ENCODE results near the gene SLC47A1. TPM values are rescaled to one million over a fixed set of nuclear protein-coding genes. Genes with fewer than 3 reads are reported as not detected.

Gene SLC47A1
- total and polyA plus RNA-seq, 2 of the 13 experiments (the other 11 are each of a cell fraction or from before 2014, with no cell fraction given): 42.1 to 67.5 TPM

DNA sequence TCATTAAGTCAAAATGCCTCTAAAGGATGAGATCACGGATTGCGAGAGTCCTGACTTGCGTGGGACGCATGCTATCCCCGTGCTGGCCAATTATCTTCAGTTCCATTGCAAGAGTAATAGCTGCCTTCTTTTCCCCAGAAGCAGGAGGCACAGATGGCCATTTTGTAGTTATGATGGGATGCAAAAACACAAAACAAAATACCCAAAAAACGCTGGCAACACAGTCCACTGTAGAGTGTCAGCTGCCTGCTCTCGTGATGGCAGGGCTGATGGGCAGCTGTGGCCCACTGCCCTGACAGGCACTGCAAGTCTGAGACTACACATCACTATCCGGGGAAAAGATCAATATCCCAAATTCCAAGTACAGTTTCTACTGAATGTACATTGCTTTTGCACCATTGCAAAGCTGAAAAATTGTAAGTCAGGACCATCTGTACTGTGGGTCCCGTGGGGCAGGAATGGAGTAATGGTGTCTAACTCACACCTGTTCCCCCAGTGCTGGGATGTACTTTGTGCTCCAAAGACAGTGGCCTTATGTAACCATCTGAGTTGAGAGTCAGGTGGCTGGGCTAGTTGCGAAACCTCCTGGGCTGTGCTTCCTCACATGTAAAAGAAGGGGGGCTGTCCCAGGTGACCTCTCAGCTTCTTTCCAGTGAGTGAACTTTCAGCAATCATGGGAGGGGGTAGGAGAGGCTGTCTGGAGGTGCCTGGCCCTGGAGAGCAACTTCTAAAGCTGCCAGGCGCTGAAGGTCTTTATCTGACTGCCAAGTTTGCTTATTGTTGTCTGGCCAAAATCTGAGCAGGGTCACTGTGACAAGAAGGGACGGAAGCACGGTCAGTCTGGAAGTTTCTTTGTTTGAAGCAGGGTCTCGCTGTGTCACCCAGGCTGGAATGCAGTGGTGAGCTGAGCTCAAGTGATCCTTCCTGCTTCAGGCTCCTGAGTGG lies 4.7 kb downstream of the SLC47A1 start:
- no peaks in the 10 kb centered on the region for H4K20me1 ChIP-seq (ENCODE audit: insufficient read depth, low read length)
- no peaks in the 10 kb centered on the region for H3K27me3 ChIP-seq (ENCODE audit: control insufficient read depth in 1 of 2, insufficient read depth in 2 of 2, low read length in 2 of 2)
- intact Hi-C loops (cut with micrococcal nuclease; ENCODE audit: unreplicated experiment) (loop anchor here (5.0 kb wide), 1 partner anchor 109 kb away; the partner anchor contains the start of gene ALDH3A2), in situ Hi-C loops (cut with HindIII; ENCODE audit: extremely low pct_ligation_motif_present, low pct_unique_long_range_greater_than_20kb) (no loop called here)
- ChIA-PET CTCF (ENCODE audit: low intra/inter-chr PET ratio, low total read pairs) (no interaction called here), POLR2A (interaction anchor here (0.8 to 4.2 kb wide), 11 partner anchors 8 to 439 kb away, joined by 3 to 43 read pairs (median 3); partner anchors contain the start of genes AKAP10, ALDH3A2, B9D1 and MAPK7)
- WGBS (ENCODE audit: low lambda C conversion rate): 50% methylated on average over 10 of the region's 14 CpGs
- peak overlapping the region; percentile 87 for H3K4me2 ChIP-seq (ENCODE audit: low read depth, low read length)
- peak overlapping the region in 1 of 3 experiments; percentile 38; a peak in 2 of 6 replicates for H3K4me3 ChIP-seq (replicated peaks in 1 of 3; ENCODE audit: insufficient read depth in 1 of 3, low read depth in 2 of 3, low read length in 3 of 3)
- peak overlapping the region; percentile 16 for H3K9ac ChIP-seq (ENCODE audit: insufficient read depth, low read depth, low read length)
- H3K36me3 ChIP-seq (replicated peaks in 1 of 2; ENCODE audit: control insufficient read depth in 1 of 2, insufficient read depth in 2 of 2, low read length in 2 of 2): peaks cover 8 to 21% of the 10 kb centered on the region in 2 experiments; a peak in 4 of 5 replicates
- no peak overlapping the region for H2AFZ ChIP-seq (ENCODE audit: low read length)
- H3K4me1 ChIP-seq (ENCODE audit: insufficient read depth, low read length): peaks cover 68% of the 10 kb centered on the region
- H3K27ac ChIP-seq (ENCODE audit: extremely low read length, insufficient read depth, low read length): peak overlapping the region; percentile 78
- ATAC-seq: peak; percentile 44
- DNase-seq (ENCODE audit: low spot score): peak; percentile 93
- TSS peak; percentile 62 for BruUV-seq (replicated peaks)
- peak; percentile 97 for FAIRE-seq
- no peaks in the 10 kb centered on the region for H3K9me3 ChIP-seq (ENCODE audit: low read length)
- peaks cover 75% of the 10 kb centered on the region for H3K79me2 ChIP-seq (ENCODE audit: insufficient read depth, low read length)
- TF ChIP-seq, protein P1, sequence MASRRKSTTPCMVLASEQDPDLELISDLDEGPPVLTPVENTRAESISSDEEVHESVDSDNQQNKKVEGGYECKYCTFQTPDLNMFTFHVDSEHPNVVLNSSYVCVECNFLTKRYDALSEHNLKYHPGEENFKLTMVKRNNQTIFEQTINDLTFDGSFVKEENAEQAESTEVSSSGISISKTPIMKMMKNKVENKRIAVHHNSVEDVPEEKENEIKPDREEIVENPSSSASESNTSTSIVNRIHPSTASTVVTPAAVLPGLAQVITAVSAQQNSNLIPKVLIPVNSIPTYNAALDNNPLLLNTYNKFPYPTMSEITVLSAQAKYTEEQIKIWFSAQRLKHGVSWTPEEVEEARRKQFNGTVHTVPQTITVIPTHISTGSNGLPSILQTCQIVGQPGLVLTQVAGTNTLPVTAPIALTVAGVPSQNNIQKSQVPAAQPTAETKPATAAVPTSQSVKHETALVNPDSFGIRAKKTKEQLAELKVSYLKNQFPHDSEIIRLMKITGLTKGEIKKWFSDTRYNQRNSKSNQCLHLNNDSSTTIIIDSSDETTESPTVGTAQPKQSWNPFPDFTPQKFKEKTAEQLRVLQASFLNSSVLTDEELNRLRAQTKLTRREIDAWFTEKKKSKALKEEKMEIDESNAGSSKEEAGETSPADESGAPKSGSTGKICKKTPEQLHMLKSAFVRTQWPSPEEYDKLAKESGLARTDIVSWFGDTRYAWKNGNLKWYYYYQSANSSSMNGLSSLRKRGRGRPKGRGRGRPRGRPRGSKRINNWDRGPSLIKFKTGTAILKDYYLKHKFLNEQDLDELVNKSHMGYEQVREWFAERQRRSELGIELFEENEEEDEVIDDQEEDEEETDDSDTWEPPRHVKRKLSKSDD (CRISPR knock-in tag; IDR thresholded peaks at IDR 0.05; ENCODE audit: low read depth): 0 out of 2 replicates have a peak, but pooled peaks have one; percentile 79
- TF ChIP-seq YY1 (IDR thresholded peaks at IDR 0.05; ENCODE audit: insufficient read depth, insufficient replicate concordance, low read depth, low read length) (no peak), MIXL1 (CRISPR knock-in tag; IDR thresholded peaks at IDR 0.05) (peak; percentile 85), FOXO1 (CRISPR knock-in tag; IDR thresholded peaks at IDR 0.05) (peak; percentile 77; the same call in 1 of the 2 replicates), ZNF24 (IDR thresholded peaks at IDR 0.05) (no peak; the same call in 1 of the 2 replicates), ARNTL (CRISPR knock-in tag; IDR thresholded peaks at IDR 0.05) (peak; percentile 99), EZH2 (conservative IDR thresholded peaks at IDR 0.05; ENCODE audit: low read depth, low read length) (no peak), ZNF616 (CRISPR knock-in tag; IDR thresholded peaks at IDR 0.05; ENCODE audit: low read depth) (no peak), CEBPG (CRISPR knock-in tag; IDR thresholded peaks at IDR 0.05) (peak; percentile 99), ZNF552 (CRISPR knock-in tag; IDR thresholded peaks at IDR 0.05; ENCODE audit: borderline replicate concordance) (no peak), ZNF879 (CRISPR knock-in tag; IDR thresholded peaks at IDR 0.05) (0 out of 2 replicates have a peak, but pooled peaks have one; percentile 21), ZNF34 (CRISPR knock-in tag; IDR thresholded peaks at IDR 0.05; ENCODE audit: borderline replicate concordance) (peak; percentile 86; the same call in 1 of the 2 replicates), ZBTB20 (CRISPR knock-in tag; IDR thresholded peaks at IDR 0.05; ENCODE audit: borderline replicate concordance, low read depth) (peak; percentile 40; the same call in 1 of the 2 replicates)
- TF ChIP-seq, protein P2, sequence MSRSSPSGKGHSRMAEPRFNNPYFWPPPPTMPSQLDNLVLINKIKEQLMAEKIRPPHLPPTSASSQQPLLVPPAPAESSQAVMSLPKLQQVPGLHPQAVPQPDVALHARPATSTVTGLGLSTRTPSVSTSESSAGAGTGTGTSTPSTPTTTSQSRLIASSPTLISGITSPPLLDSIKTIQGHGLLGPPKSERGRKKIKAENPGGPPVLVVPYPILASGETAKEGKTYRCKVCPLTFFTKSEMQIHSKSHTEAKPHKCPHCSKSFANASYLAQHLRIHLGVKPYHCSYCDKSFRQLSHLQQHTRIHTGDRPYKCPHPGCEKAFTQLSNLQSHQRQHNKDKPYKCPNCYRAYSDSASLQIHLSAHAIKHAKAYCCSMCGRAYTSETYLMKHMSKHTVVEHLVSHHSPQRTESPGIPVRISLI (CRISPR knock-in tag; IDR thresholded peaks at IDR 0.05; ENCODE audit: borderline replicate concordance): peak; percentile 87; the same call in 1 of the 2 replicates
- TF ChIP-seq, protein P3, sequence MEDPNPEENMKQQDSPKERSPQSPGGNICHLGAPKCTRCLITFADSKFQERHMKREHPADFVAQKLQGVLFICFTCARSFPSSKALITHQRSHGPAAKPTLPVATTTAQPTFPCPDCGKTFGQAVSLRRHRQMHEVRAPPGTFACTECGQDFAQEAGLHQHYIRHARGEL (CRISPR knock-in tag; IDR thresholded peaks at IDR 0.05): no peak
- TF ChIP-seq, protein P4, sequence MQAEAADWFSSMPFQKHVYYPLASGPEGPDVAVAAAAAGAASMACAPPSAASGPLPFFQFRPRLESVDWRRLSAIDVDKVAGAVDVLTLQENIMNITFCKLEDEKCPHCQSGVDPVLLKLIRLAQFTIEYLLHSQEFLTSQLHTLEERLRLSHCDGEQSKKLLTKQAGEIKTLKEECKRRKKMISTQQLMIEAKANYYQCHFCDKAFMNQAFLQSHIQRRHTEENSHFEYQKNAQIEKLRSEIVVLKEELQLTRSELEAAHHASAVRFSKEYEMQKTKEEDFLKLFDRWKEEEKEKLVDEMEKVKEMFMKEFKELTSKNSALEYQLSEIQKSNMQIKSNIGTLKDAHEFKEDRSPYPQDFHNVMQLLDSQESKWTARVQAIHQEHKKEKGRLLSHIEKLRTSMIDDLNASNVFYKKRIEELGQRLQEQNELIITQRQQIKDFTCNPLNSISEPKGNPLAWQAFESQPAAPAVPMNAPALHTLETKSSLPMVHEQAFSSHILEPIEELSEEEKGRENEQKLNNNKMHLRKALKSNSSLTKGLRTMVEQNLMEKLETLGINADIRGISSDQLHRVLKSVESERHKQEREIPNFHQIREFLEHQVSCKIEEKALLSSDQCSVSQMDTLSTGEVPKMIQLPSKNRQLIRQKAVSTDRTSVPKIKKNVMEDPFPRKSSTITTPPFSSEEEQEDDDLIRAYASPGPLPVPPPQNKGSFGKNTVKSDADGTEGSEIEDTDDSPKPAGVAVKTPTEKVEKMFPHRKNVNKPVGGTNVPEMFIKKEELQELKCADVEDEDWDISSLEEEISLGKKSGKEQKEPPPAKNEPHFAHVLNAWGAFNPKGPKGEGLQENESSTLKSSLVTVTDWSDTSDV (CRISPR knock-in tag; IDR thresholded peaks at IDR 0.05): no peak
